T-helper 2 cell treated with Interferon-gamma antibody and Interleukin-4, amounts not matched to agents 5 μg/mL and 100 μg/mL, for 36 hours (primary cell): Measurements from ENCODE around the gene NFE2.
"Not testable (repeated sequence)": the region's sequence is repeated elsewhere in the genome, so short reads cannot be mapped to it uniquely, and the experiment has no call there.

Source experiments
- DNase-seq: peaks from one replicate; pipeline ENCODE4 v3.0.0; 2021; ENCODE audit warnings: low spot score
- H3K27ac Mint-ChIP-seq: one replicate; pipeline ENCODE4 v1.8.0; 2021; ENCODE audit warnings: mild to moderate bottlenecking, mixed read lengths
- H3K27me3 Mint-ChIP-seq: one replicate; pipeline ENCODE4 v1.8.0; 2021; ENCODE audit warnings: low read depth, mixed read lengths
- H3K36me3 Mint-ChIP-seq: one replicate; pipeline ENCODE4 v1.8.0; 2021; ENCODE audit warnings: low read depth, mixed read lengths
- H3K4me1 Mint-ChIP-seq: one replicate; pipeline ENCODE4 v1.8.0; 2021; ENCODE audit warnings: low read depth, mixed read lengths
- H3K4me3 Mint-ChIP-seq: one replicate; pipeline ENCODE4 v1.8.0; 2022; ENCODE audit warnings: mild to moderate bottlenecking, moderate library complexity, mixed read lengths
- H3K9me3 Mint-ChIP-seq: one replicate; pipeline ENCODE4 v1.8.0; 2021; ENCODE audit warnings: mixed read lengths

NFE2 gene

DNA sequence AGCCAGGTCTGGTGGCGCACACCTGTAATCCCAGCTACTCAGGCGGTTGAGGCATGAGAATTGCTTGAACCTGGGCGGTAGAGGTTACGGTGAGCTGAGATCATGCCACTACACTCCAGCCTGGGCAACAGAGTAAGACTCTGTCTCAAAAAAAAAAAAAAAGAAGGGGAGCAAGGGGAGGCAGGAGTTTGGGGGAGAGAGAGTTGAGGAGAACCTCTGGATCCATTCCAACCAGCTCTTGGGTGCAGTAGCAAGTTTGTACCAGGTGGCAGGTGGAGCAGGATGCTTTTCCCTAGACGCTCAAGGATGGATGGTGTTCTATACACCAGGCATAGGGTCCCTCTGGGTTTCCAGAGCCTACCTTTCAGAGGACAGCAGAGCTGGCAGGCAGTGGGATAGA, 1.9 kb downstream of the NFE2 start:
- no peak overlapping the region for H3K27ac Mint-ChIP-seq
- no peaks in the 10 kb centered on the region for H3K9me3 Mint-ChIP-seq
- peaks cover 19% of the 10 kb centered on the region for H3K4me1 Mint-ChIP-seq
- peaks cover 58% of the 10 kb centered on the region for H3K27me3 Mint-ChIP-seq
- no peaks in the 10 kb centered on the region for H3K36me3 Mint-ChIP-seq
- no peak for DNase-seq
- no peak overlapping the region for H3K4me3 Mint-ChIP-seq

- H3K4me1 Mint-ChIP-seq, result peaks cover 13% of the 10 kb centered on the region
- no peak overlapping the region for H3K4me3 Mint-ChIP-seq
- H3K27me3 Mint-ChIP-seq, result peaks cover 37% of the 10 kb centered on the region
- no peak for DNase-seq
- no peak overlapping the region for H3K27ac Mint-ChIP-seq
- H3K36me3 Mint-ChIP-seq, result no peaks in the 10 kb centered on the region
- no peaks in the 10 kb centered on the region for H3K9me3 Mint-ChIP-seq
Observed at GRCh38 chr12:54296393-54297099, 4.3 kb downstream of the NFE2 start.

DNA sequence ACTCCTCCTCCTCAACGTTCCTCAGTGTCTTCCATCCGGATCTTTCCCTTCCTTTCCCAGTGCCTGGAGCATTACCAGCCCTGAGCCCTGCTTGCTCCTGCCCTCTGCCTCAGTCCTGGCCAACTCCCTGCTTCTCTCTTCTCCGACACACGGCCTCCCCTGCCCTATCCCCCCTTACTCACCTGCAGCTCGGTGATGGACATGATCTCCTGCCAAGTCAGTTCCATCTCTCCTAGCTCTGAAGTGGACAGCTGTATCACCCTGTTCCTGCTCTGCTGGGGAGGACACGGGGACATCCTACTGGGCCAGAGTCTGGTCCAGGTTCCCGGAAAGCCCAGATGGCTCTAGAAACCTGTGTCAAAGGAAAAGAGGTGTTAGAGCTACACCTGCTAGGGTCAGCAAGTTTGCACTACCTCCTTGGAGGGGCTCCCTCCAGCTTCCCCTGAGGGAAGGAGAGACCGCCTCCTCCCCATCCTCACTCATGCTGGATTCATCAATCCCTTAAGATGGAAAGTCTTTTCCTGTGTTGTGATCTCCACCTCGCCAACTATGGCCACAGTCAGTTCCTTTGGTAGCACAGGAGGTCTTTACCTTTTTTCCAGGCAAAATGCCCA, 5.8 kb downstream of the NFE2 start:
- Mint-ChIP-seq H3K4me1 (peaks cover 5% of the 10 kb centered on the region), H3K27me3 (peaks cover 23% of the 10 kb centered on the region), H3K27ac (no peak overlapping the region), H3K9me3 (no peaks in the 10 kb centered on the region), H3K36me3 (no peaks in the 10 kb centered on the region), H3K4me3 (no peak overlapping the region)
- DNase-seq, result no peak

DNA sequence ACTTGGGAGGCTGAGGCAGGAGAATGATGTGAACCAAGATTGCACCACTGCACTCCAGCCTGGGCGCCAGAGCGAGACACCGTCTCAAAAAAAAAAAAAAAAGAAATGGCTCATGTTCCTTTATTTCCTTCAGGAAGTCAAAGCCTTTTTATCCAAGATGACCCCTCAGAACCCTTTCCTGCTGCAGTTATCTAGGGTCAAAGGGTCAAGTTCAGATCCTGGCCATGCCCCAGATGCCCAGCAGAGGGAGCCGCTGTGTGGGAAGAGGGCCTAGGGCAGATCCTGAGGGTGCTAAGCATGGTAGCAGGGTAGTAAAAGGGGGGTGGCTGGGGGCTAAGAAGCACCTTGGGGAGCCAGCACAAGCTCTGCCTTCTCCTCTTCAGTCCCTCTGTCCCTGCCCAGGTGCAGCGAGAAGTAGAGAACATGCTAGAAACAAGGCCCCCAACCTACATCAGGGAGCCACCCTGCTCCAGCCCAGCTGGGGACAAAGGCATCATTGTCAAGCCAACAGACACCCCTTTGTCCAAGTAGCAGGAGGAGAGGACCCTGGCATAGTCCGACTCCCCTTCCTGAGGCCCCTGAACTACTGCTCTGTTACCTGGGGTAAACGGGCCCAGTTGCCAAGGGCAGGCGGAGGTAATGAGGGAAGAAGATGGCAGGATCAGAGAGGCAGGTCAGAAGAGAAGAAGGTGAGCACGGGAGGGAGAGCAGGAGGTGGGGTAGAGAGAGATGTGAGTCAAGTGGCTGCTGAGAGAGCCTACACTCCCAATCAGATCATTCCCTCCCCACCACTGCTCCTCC, 6.5 kb downstream of the NFE2 start:
- no peak overlapping the region for H3K4me3 Mint-ChIP-seq
- no peak overlapping the region for H3K27ac Mint-ChIP-seq
- H3K36me3 Mint-ChIP-seq, result no peaks in the 10 kb centered on the region
- H3K4me1 Mint-ChIP-seq, result peaks cover 2% of the 10 kb centered on the region
- peak; percentile 44 for DNase-seq
- no peaks in the 10 kb centered on the region for H3K9me3 Mint-ChIP-seq
- H3K27me3 Mint-ChIP-seq, result peaks cover 16% of the 10 kb centered on the region

DNA sequence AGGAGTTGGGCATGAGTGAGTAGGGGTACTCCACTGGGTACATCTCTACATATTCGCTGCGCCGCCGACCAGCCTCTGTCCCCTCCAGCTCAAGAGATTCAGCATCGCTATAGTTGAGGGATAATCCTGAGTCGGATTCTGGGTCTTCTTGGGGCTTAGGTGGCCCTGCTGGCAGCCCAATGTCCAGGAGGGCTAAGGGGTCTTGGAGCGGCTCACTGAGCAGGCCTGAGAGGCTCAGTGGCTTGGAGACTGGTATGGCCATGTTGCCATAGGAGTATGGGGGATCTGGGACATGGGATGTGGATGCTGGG, 7.9 kb downstream of the NFE2 start:
- no peaks in the 10 kb centered on the region for H3K9me3 Mint-ChIP-seq
- H3K36me3 Mint-ChIP-seq, result no peaks in the 10 kb centered on the region
- no peak overlapping the region for H3K27ac Mint-ChIP-seq
- H3K4me1 Mint-ChIP-seq, result peaks cover 2% of the 10 kb centered on the region
- no peak overlapping the region for H3K4me3 Mint-ChIP-seq
- H3K27me3 Mint-ChIP-seq, result peaks cover 6% of the 10 kb centered on the region
- DNase-seq, result no peak

DNA sequence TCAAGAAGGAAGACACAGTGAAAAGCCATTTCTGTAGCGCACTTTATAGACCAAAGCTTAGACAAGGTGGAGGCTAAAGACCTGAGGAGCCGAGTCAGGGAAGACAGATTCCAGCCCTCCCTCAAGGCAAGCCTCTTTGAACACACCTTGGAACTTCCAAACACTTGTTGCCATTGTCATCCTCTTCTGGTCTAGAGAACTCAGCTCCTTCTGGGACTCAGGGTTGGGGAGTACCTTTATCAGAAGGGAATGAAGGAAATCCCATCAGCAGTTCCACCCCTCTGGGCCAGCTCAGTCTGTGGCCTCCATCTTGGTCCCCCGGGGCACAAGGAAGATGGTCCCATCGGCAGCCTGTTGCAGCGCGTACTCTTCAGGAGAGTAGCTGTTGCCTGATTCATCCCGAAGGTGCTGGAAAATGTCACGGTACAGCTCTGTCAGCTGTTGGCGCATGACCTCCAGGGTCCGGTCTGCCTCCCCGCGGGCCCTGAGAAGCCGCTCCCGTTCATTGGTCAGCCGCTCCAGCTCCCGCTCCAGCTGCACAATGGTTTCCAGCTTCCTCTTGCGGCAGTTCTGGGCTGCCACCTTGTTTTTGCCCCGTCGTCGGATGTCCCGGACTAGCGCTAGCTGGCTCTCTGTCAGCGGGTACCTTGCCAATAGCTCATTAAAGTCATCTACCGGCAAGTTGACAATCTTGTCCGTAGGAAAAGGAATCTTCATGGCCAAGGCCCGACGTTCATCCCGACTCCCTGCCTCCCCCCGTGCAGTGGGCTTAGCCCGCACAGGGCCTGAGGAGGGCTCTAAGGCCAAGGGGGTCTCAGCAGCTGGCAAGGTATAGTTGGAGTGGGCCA, 8.5 kb downstream of the NFE2 start:
- Mint-ChIP-seq H3K4me1 (no peaks in the 10 kb centered on the region), H3K9me3 (no peaks in the 10 kb centered on the region), H3K27me3 (peaks cover 3% of the 10 kb centered on the region), H3K36me3 (no peaks in the 10 kb centered on the region), H3K27ac (no peak overlapping the region), H3K4me3 (no peak overlapping the region)
- no peak for DNase-seq

DNA sequence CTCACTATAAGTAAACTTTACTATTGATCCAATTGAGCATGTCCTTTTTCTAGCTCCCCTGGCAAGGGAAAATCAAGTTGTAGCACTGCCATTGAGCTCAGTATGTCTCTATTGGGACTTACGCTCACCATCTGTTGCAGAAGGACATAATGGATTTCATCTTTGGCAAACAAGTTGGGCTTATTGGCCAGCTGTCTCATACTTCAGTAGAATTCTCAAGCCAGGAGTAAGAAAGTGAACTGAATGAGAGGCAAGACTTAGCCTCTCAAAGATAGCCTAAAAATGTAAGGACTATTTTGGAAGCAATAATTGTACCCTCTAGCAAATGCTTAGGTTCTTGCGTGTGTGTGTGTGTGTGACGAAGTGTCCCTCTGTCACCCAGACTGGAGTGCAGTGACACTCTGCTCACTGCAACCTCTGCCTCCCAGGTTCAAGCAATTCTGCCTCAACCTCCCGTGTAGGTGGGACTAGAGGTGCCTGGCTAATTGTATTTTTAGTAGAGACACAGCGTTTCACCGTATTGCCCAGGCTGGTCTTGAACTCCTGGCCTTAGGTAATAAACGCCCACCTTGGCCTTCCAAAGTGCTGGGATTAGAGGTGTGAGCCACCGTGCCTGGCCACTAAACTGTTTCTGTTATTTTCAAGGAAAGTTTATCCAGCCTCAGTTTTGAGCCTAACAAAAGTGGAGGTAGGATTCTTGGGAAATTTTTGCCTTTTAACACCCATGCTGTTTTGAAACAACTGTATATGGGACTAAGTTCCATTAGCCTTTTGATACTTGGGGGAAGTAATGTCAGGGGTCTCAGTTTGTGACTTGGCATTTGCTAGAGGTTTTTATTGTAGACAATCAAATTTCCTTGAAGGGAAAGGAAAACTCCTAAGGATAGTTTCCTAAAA, 13.3 kb downstream of the NFE2 start:
- H3K27ac Mint-ChIP-seq, result no peak overlapping the region
- H3K4me3 Mint-ChIP-seq, result no peak overlapping the region
- no peaks in the 10 kb centered on the region for H3K36me3 Mint-ChIP-seq
- DNase-seq, result no peak
- no peaks in the 10 kb centered on the region for H3K27me3 Mint-ChIP-seq
- peaks cover 30% of the 10 kb centered on the region for H3K4me1 Mint-ChIP-seq
- H3K9me3 Mint-ChIP-seq, result no peaks in the 10 kb centered on the region

- Mint-ChIP-seq H3K27me3 (no peaks in the 10 kb centered on the region), H3K36me3 (no peaks in the 10 kb centered on the region), H3K27ac (peak overlapping the region; percentile 67), H3K4me3 (peak overlapping the region; percentile 19), H3K9me3 (no peaks in the 10 kb centered on the region), H3K4me1 (peaks cover 36% of the 10 kb centered on the region)
- no peak for DNase-seq
Observed at GRCh38 chr12:54286042-54287030, 14.5 kb downstream of the NFE2 start.

GRCh38 chr12:54285150-54286041, 15.4 kb downstream of the NFE2 start:
- H3K36me3 Mint-ChIP-seq, result no peaks in the 10 kb centered on the region
- no peaks in the 10 kb centered on the region for H3K9me3 Mint-ChIP-seq
- H3K4me3 Mint-ChIP-seq, result peak overlapping the region; percentile 19
- H3K4me1 Mint-ChIP-seq, result peaks cover 36% of the 10 kb centered on the region
- H3K27ac Mint-ChIP-seq, result peak overlapping the region; percentile 67
- no peak for DNase-seq
- H3K27me3 Mint-ChIP-seq, result no peaks in the 10 kb centered on the region

DNA sequence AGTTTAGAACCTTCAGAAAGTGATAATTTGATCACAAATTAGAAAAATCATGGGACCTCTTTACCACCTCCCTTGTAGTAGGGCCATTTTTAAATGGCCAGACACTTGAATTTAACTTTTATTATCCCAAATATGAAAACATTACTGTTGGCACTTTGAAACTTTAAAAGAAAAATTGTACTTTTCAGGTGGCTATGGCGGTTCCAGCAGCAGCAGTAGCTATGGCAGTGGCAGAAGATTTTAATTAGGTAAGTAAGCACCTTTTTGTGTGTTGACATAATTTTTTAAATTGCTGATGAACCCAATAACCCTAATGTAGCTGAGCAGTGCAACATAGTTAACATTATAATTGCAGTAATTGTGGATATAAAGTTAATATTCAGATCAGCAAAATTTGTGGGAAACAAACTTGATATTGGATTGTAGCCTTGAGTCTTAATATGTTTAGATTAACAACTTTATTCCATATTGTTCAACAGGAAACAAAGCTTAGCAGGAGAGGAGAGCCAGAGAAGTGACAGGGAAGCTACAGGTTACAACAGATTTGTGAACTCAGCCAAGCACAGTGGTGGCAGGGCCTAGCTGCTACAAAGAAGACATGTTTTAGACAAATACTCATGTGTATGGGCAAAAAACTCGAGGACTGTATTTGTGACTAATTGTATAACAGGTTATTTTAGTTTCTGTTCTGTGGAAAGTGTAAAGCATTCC, 16.6 kb downstream of the NFE2 start:
- H3K4me1 Mint-ChIP-seq, result peaks cover 36% of the 10 kb centered on the region

DNA sequence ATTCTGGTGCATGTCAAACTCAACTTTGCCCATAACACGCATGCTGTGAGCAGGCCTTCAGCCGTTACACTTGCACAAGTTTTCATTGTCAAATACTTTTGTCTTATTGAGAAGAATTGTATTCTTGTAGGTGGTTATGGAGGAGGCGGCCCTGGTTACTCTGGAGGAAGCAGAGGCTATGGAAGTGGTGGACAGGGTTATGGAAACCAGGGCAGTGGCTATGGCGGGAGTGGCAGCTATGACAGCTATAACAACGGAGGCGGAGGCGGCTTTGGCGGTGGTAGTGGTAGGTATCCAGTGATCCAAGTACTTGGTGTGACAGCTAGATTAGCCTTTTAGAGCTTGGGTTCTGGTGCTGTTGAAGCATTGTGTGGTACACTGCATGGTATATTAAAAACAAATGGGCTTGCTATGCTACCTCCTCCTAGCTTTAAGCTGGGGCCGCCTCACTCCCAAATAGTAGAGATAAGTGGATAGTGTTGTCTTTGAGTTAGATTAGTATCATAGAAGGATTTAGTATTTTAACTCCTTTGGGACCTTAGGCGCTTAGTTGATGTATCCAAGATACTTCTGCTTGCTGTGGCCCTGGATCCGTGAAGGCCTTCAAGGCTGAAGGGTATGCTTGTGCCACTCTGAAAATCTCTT, 17.7 kb downstream of the NFE2 start:
- H3K4me1 Mint-ChIP-seq, result peaks cover 43% of the 10 kb centered on the region
- no peaks in the 10 kb centered on the region for H3K9me3 Mint-ChIP-seq
- H3K27me3 Mint-ChIP-seq, result no peaks in the 10 kb centered on the region
- H3K4me3 Mint-ChIP-seq, result no peak overlapping the region
- H3K27ac Mint-ChIP-seq, result peak overlapping the region; percentile 74
- DNase-seq, result peak; percentile 32
- H3K36me3 Mint-ChIP-seq, result peaks cover 7% of the 10 kb centered on the region

More for the DNA sequence above, 16.6 kb downstream of the NFE2 start:
- not testable (repeated sequence) for H3K27me3 Mint-ChIP-seq, DNase-seq, H3K4me3 Mint-ChIP-seq, H3K36me3 Mint-ChIP-seq, H3K9me3 Mint-ChIP-seq
- peak overlapping the region; percentile 51 for H3K27ac Mint-ChIP-seq
